SH-SY5Y (cell line): ENCODE results near the gene GPHN.

ENCODE experiments used
- GATA2 ChIP-seq: IDR thresholded peaks from 2 replicates; pipeline ENCODE4 v1.6.1; 2011; ENCODE audit warnings: mild to moderate bottlenecking, low read depth, low read length
- GATA3 ChIP-seq: IDR thresholded peaks from 2 replicates; pipeline ENCODE4 v1.6.1; 2011; ENCODE audit warnings: low read depth, mild to moderate bottlenecking, low read length, moderate library complexity

GRCh38 chr14:66790101-66790500, 282.2 kb downstream of the GPHN start:
- TF ChIP-seq GATA2, result no peak
- no peak for TF ChIP-seq GATA3
